CD14-positive monocyte (primary cell): ENCODE measurements around the gene CRTC3. TPM values are rescaled to one million over a fixed set of nuclear protein-coding genes. Genes with fewer than 3 reads are reported as not detected.

Source experiments
- DNase-seq, 3 donors: peaks; one replicate each; pipeline ENCODE4 v3.0.0-alpha.2; 2011 to 2022
- H2AFZ ChIP-seq: 2 replicates; pipeline ENCODE4 v1.6.0; 2012; ENCODE audit warnings: mild to moderate bottlenecking, low read depth, low read length, inconsistent platforms; ENCODE audit not compliant: insufficient read depth, poor library complexity, severe bottlenecking
- H3K27ac ChIP-seq, 2 donors: 1 replicate in 1 of 2; 2 replicates in 1 of 2; pipeline ENCODE4 v1.5.1; 2012 to 2013; ENCODE audit warnings: low read length in 2 of 2, control low read depth in 1 of 2, inconsistent platforms in 1 of 2, low read depth in 1 of 2, mild to moderate bottlenecking in 1 of 2
- H3K27me3 ChIP-seq, 2 donors: one replicate each; pipeline versions ENCODE4 v1.6.0 to v1.6.1; 2011 to 2013; ENCODE audit warnings: low read length in 2 of 2; ENCODE audit not compliant: control insufficient read depth in 2 of 2, insufficient read depth in 2 of 2
- H3K36me3 ChIP-seq, 2 donors: replicated peaks in 1 of 2; 1 replicate in 1 of 2; 2 replicates in 1 of 2; pipeline versions ENCODE4 v1.5.1 to v1.6.1; 2012 to 2013; ENCODE audit warnings: low read length in 2 of 2, control low read depth in 1 of 2, inconsistent platforms in 1 of 2, mild to moderate bottlenecking in 1 of 2; ENCODE audit not compliant: insufficient read depth in 2 of 2, control insufficient read depth in 1 of 2
- H3K4me1 ChIP-seq, 2 donors: 1 replicate in 1 of 2; 2 replicates in 1 of 2; pipeline versions ENCODE4 v1.5.1 to v1.6.1; 2012 to 2013; ENCODE audit warnings: low read length in 2 of 2, control low read depth in 1 of 2, inconsistent platforms in 1 of 2, mild to moderate bottlenecking in 1 of 2, moderate library complexity in 1 of 2; ENCODE audit not compliant: insufficient read depth in 2 of 2, control insufficient read depth in 1 of 2
- H3K4me2 ChIP-seq: replicated peaks from 2 replicates; pipeline ENCODE3; 2012; ENCODE audit warnings: low read length, moderate library complexity, mild to moderate bottlenecking; ENCODE audit not compliant: poor library complexity, severe bottlenecking; ENCODE audit errors: extremely low read depth
- H3K4me3 ChIP-seq, 3 experiments: fragments of 200-600 bp in 1 of 3; sonication (generic) in 1 of 3; replicated peaks in 1 of 3; 1 replicate in 2 of 3; 2 replicates in 1 of 3; pipeline ENCODE4 v1.5.1; 2011 to 2013; ENCODE audit warnings: low read length in 3 of 3, mild to moderate bottlenecking in 3 of 3, control low read depth in 2 of 3, low read depth in 2 of 3, inconsistent platforms in 1 of 3, moderate library complexity in 1 of 3
- H3K79me2 ChIP-seq: 2 replicates; pipeline ENCODE4 v1.6.0; 2012; ENCODE audit warnings: mild to moderate bottlenecking, control low read depth, inconsistent platforms, low read length, moderate library complexity; ENCODE audit not compliant: insufficient read depth
- H3K9ac ChIP-seq: 2 replicates; pipeline ENCODE4 v1.6.0; 2017; ENCODE audit warnings: low read length, mild to moderate bottlenecking; ENCODE audit not compliant: insufficient read depth, poor library complexity, severe bottlenecking
- H3K9me3 ChIP-seq, 2 donors: replicated peaks in 1 of 2; 1 replicate in 1 of 2; 2 replicates in 1 of 2; pipeline versions ENCODE4 v1.5.1 to v1.6.1; 2012 to 2013; ENCODE audit warnings: low read length in 2 of 2, control low read depth in 1 of 2; ENCODE audit not compliant: control insufficient read depth in 1 of 2, insufficient read depth in 1 of 2
- H4K20me1 ChIP-seq: 2 replicates; pipeline ENCODE4 v1.6.0; 2012; ENCODE audit warnings: mild to moderate bottlenecking, low read length, control low read depth, moderate library complexity; ENCODE audit not compliant: insufficient read depth
- H3K27ac Mint-ChIP-seq, 7 donors: one replicate each; pipeline ENCODE4 v1.8.0; 2020; ENCODE audit warnings: mild to moderate bottlenecking in 7 of 7, mixed read lengths in 7 of 7, moderate library complexity in 6 of 7, inconsistent platforms in 2 of 7
- H3K27me3 Mint-ChIP-seq, 3 donors: one replicate each; pipeline ENCODE4 v1.8.0; 2021 to 2022; ENCODE audit warnings: low read depth in 3 of 3, mild to moderate bottlenecking in 3 of 3, mixed read lengths in 3 of 3, moderate library complexity in 3 of 3, inconsistent platforms in 1 of 3
- H3K36me3 Mint-ChIP-seq, 2 donors: one replicate each; pipeline ENCODE4 v1.8.0; 2020; ENCODE audit warnings: mixed read lengths in 2 of 2, inconsistent platforms in 1 of 2, mild to moderate bottlenecking in 1 of 2
- H3K4me1 Mint-ChIP-seq: one replicate; pipeline ENCODE4 v1.8.0; 2020; ENCODE audit warnings: mild to moderate bottlenecking, mixed read lengths
- H3K4me3 Mint-ChIP-seq, 2 donors: one replicate each; pipeline ENCODE4 v1.8.0; 2020; ENCODE audit warnings: mild to moderate bottlenecking in 2 of 2, mixed read lengths in 2 of 2, moderate library complexity in 1 of 2
- H3K9me3 Mint-ChIP-seq, 7 donors: one replicate each; pipeline ENCODE4 v1.8.0; 2020 to 2022; ENCODE audit warnings: mixed read lengths in 7 of 7, mild to moderate bottlenecking in 6 of 7, moderate library complexity in 6 of 7, inconsistent platforms in 2 of 7
- WGBS: methylation state at CpG from one replicate; pipeline ENCODE4 v1.1.5; 2013; ENCODE audit warnings: missing lambda C conversion rate; ENCODE audit not compliant: insufficient coverage; 5-methylcytosine and 5-hydroxymethylcytosine counted together
- intact Hi-C, 2 donors: fragments of 100-400 bp; cut with micrococcal nuclease; formaldehyde crosslinking; loops; one replicate each; pipeline versions ENCODE4 v1.15.0 to v1.15.1; 2023
- polyA plus RNA-seq, 3 donors: library from polyadenylated mRNA; depleted of rRNA in 1 of 3; unstranded in 2 of 3; stranded (reverse) in 1 of 3; fragments of 300-500 nt in 2 of 3; fragments of >200 nt in 1 of 3; fragmentation: Illumina TruSeq in 2 of 3; gene quantifications; 1 replicate in 2 of 3; 2 replicates in 1 of 3; pipeline ENCODE4 v1.2.3, GENCODE V29; 2012 to 2021
- TF ChIP-seq, protein P1 (sequence below): fragments of 200-600 bp; IDR thresholded peaks from one replicate; pipeline ENCODE4 v1.8.0; 2022; ENCODE audit warnings: antibody characterized with exemption, mild to moderate bottlenecking

Gene CRTC3
- polyA plus RNA-seq, 3 donors, result 6.0 to 25.4 (median 12.2) TPM

- Histone ChIP-seq H3K27ac (no peak overlapping the region), H3K9me3 (no peaks in the 10 kb centered on the region), H3K36me3 (peaks cover 35 to 85% of the 10 kb centered on the region in 2 donors), H2AFZ (no peak overlapping the region), H3K4me2 (no peak overlapping the region), H3K79me2 (no peaks in the 10 kb centered on the region), H3K4me3 (no peak overlapping the region), H3K9ac (no peak overlapping the region), H3K4me1 (peaks cover 9 to 14% of the 10 kb centered on the region in 2 donors), H4K20me1 (peaks cover 5% of the 10 kb centered on the region), H3K27me3 (no peaks in the 10 kb centered on the region)
- Mint-ChIP-seq H3K4me3 (no peak overlapping the region), H3K9me3 (no peaks in the 10 kb centered on the region), H3K27ac (no peak overlapping the region), H3K27me3 (peaks cover 0 to 1% (median 0%) of the 10 kb centered on the region in 3 donors), H3K4me1 (peaks cover 15% of the 10 kb centered on the region), H3K36me3 (peaks cover 57 to 70% of the 10 kb centered on the region in 2 donors)
- intact Hi-C loops, result no loop called here
- no peak for DNase-seq
- TF ChIP-seq, protein P1, sequence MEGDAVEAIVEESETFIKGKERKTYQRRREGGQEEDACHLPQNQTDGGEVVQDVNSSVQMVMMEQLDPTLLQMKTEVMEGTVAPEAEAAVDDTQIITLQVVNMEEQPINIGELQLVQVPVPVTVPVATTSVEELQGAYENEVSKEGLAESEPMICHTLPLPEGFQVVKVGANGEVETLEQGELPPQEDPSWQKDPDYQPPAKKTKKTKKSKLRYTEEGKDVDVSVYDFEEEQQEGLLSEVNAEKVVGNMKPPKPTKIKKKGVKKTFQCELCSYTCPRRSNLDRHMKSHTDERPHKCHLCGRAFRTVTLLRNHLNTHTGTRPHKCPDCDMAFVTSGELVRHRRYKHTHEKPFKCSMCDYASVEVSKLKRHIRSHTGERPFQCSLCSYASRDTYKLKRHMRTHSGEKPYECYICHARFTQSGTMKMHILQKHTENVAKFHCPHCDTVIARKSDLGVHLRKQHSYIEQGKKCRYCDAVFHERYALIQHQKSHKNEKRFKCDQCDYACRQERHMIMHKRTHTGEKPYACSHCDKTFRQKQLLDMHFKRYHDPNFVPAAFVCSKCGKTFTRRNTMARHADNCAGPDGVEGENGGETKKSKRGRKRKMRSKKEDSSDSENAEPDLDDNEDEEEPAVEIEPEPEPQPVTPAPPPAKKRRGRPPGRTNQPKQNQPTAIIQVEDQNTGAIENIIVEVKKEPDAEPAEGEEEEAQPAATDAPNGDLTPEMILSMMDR, result no peak
- WGBS, result 87% methylated on average over 6 of the region's 7 CpGs
These were observed 88.0 kb downstream of the CRTC3 start for GRCh38 chr15:90617668-90618097.

DNA sequence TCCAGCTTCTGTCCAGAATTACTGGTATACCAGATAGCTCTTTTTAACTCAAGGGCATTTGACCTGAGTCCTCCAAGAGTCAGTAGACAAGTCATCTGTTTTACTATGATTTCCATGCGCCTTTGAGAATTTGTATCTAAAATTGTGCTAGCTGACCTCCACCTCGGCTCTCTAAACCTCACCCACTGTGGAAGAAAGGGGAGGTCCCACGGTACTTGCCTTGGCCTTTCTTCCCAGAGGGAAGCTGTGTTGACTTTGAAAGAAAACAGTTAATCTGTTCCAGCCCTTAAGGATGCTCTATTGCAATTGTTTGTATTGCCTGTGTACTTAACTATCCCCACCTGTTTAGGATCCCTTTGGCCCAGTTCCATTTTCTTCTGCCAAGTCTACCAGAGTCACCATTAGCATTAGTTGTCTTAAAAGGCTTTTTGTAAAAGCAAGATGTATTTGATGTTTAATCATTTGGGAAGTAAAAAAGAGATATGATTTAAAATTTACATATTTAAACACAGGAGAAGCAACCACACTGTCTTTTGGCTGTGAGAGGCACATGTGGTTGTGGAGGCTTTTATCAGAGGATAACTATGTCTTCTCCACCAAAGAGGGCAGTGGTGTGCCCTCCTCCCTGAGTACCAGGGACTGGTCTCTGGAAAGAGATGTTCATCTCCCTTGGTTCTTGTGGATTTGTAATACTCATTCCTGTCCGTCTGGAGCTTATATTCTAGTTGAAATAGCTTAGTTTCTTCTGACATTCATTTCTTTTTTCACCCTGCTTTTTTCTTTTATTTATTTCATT lies 88.8 kb downstream of the CRTC3 start:
- Histone ChIP-seq H3K36me3 (peaks cover 38 to 85% of the 10 kb centered on the region in 2 donors), H3K9ac (no peak overlapping the region), H3K79me2 (no peaks in the 10 kb centered on the region), H3K9me3 (no peaks in the 10 kb centered on the region), H3K4me3 (no peak overlapping the region), H2AFZ (no peak overlapping the region), H3K4me1 (peaks cover 9 to 14% of the 10 kb centered on the region in 2 donors), H4K20me1 (peaks cover 5% of the 10 kb centered on the region), H3K4me2 (no peak overlapping the region), H3K27ac (no peak overlapping the region), H3K27me3 (no peaks in the 10 kb centered on the region)
- peaks cover 15% of the 10 kb centered on the region for H3K4me1 Mint-ChIP-seq
- WGBS, result no CpG with 5 or more reads among the region's 4 CpGs
- H3K27me3 Mint-ChIP-seq, result peaks cover 0 to 1% (median 0%) of the 10 kb centered on the region in 3 donors
- peak overlapping the region in 1 of 7 donors; percentile 79 for H3K27ac Mint-ChIP-seq
- DNase-seq, result no peak
- intact Hi-C loops, result no loop called here
- TF ChIP-seq, protein P1, result no peak
- no peak overlapping the region for H3K4me3 Mint-ChIP-seq
- H3K9me3 Mint-ChIP-seq, result no peaks in the 10 kb centered on the region
- H3K36me3 Mint-ChIP-seq, result peaks cover 52 to 67% of the 10 kb centered on the region in 2 donors
